Kidney (tissue), 14 donors: ENCODE results near the gene ADGRA1. TPM values are rescaled to one million over a fixed set of nuclear protein-coding genes. Genes with fewer than 3 reads are reported as not detected.
"Not testable (repeated sequence)": the region's sequence is repeated elsewhere in the genome, so short reads cannot be mapped to it uniquely, and the experiment has no call there.

Source experiments
- DNase-seq, 5 donors: peaks; one replicate each; pipeline ENCODE4 v3.0.0-alpha.2; 2013 to 2020
- FAIRE-seq: peaks from 2 replicates; lab custom pipeline; 2012; peaks lifted over from hg19 to GRCh38; lab: Jason Lieb, UNC
- H3K27ac ChIP-seq, 2 donors: one replicate each; pipeline ENCODE4 v1.7.0; 2013; ENCODE audit warnings: low read depth in 2 of 2, low read length in 2 of 2, inconsistent platforms in 1 of 2
- H3K27me3 ChIP-seq: one replicate; pipeline ENCODE4 v1.7.1; 2013; ENCODE audit warnings: low read length, inconsistent platforms; ENCODE audit not compliant: control insufficient read depth, insufficient read depth
- H3K36me3 ChIP-seq, 3 donors: one replicate each; pipeline versions ENCODE4 v1.7.0 to v1.7.1; 2013; ENCODE audit warnings: low read length in 3 of 3, control low read depth in 1 of 3, inconsistent platforms in 1 of 3; ENCODE audit not compliant: insufficient read depth in 3 of 3, control insufficient read depth in 2 of 3
- H3K4me1 ChIP-seq, 3 donors: one replicate each; pipeline versions ENCODE4 v1.7.0 to v1.7.1; 2013; ENCODE audit warnings: low read length in 3 of 3, inconsistent platforms in 1 of 3, low read depth in 1 of 3; ENCODE audit not compliant: control insufficient read depth in 2 of 3, insufficient read depth in 2 of 3
- H3K4me3 ChIP-seq, 3 donors: one replicate each; pipeline versions ENCODE4 v1.7.0 to v1.8.1; 2013; ENCODE audit warnings: low read length in 3 of 3, control low read depth in 1 of 3, inconsistent platforms in 1 of 3
- H3K9ac ChIP-seq, 3 donors: one replicate each; pipeline versions ENCODE4 v1.7.0 to v1.7.1; 2013; ENCODE audit warnings: low read length in 3 of 3, control low read depth in 1 of 3, inconsistent platforms in 1 of 3
- H3K9me3 ChIP-seq, 3 donors: one replicate each; pipeline versions ENCODE4 v1.7.0 to v1.7.1; 2013; ENCODE audit warnings: low read length in 3 of 3, control low read depth in 1 of 3, inconsistent platforms in 1 of 3; ENCODE audit not compliant: control insufficient read depth in 2 of 3, insufficient read depth in 1 of 3
- intact Hi-C: fragments of 100-400 bp; cut with DNase I; formaldehyde crosslinking; loops from one replicate; pipeline ENCODE4 v1.11.1; 2022
- polyA plus RNA-seq: library from polyadenylated mRNA; stranded (reverse); fragments of 350-450 nt; fragmentation: Illumina TruSeq; extraction: RNeasy Lipid Tissue Mini Kit (QIAGEN cat#74804); gene quantifications from one replicate; pipeline ENCODE4 v1.2.3, GENCODE V29; 2014; ENCODE audit warnings: low read depth, low replicate concordance; ENCODE audit not compliant: insufficient read depth
- total RNA-seq: library from RNA; stranded (reverse); fragmentation: NEBNext Ultra II Directional; extraction: Animal tissue kit (Norgen Biotek cat#: 25700); gene quantifications from one replicate; pipeline ENCODE4 v1.2.1, GENCODE V29; 2021
- TF ChIP-seq, protein P1 (sequence below): IDR thresholded peaks from 3 replicates; pipeline ENCODE4 v1.5.1; 2012; ENCODE audit warnings: mild to moderate bottlenecking, moderate library complexity, borderline replicate concordance; ENCODE audit not compliant: insufficient read depth; ENCODE audit errors: extremely low read depth
- donor health status: control.
- donor health status: control.
- donor health status: control.
- donor health status: control.
- donor health status: control.
- donor health status: DM: yes; HTN: yes; CAD: no.
- donor health status: Normal renal cell carcinoma (clear cell type).

Gene ADGRA1
- total and polyA plus RNA-seq, 2 donors from 2014 or later = 0.91 to 1.1 TPM

DNA sequence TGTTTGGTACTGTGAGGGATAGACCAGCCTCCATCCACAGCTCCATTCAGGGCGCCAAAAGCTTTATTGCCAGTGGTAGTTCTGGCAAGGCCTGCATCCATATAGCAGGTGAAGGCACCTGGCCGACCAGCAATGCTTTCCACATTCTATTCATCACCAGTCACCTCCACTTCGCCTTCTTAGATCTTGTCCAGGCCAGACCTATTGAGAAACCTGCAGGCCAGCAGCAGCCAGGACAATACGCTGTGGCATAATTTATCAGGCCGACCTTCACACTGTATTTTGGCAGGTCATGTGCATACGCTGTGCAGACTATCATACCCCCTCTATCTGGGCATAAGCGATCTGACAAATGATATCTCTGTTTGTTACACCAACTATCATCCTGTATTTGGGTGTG, 57.0 kb downstream of the ADGRA1 start:
- Histone ChIP-seq H3K27ac (no peak overlapping the region), H3K9me3 (peaks cover 0 to 4% (median 3%) of the 10 kb centered on the region in 3 donors), H3K9ac (no peak overlapping the region), H3K4me1 (no peaks in the 10 kb centered on the region), H3K36me3 (no peaks in the 10 kb centered on the region), H3K4me3 (no peak overlapping the region), H3K27me3 (no peaks in the 10 kb centered on the region)
- DNase-seq = peak in 1 of 5 donors; percentile 17
- intact Hi-C loops = no loop called here
- TF ChIP-seq, protein P1, sequence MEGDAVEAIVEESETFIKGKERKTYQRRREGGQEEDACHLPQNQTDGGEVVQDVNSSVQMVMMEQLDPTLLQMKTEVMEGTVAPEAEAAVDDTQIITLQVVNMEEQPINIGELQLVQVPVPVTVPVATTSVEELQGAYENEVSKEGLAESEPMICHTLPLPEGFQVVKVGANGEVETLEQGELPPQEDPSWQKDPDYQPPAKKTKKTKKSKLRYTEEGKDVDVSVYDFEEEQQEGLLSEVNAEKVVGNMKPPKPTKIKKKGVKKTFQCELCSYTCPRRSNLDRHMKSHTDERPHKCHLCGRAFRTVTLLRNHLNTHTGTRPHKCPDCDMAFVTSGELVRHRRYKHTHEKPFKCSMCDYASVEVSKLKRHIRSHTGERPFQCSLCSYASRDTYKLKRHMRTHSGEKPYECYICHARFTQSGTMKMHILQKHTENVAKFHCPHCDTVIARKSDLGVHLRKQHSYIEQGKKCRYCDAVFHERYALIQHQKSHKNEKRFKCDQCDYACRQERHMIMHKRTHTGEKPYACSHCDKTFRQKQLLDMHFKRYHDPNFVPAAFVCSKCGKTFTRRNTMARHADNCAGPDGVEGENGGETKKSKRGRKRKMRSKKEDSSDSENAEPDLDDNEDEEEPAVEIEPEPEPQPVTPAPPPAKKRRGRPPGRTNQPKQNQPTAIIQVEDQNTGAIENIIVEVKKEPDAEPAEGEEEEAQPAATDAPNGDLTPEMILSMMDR = no peak
- FAIRE-seq = no peak

DNA sequence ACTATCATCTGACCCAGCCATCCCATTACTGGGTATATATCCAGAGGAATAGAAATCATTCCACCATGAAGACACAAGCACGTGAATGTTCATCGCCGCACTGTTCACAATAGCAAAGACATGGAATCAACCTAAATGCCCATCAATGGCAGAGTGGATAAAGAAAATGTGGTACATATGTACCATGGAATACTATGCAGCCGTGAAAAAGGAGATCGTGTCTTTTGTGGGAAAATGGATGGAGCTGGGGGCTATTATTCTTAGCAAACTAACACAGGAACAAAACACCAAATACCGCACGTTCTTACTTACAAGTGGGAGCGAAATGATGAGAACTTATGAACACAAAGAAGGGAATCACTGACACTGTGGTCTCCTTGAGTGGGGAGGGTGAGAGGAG, 62.5 kb downstream of the ADGRA1 start:
- no peak overlapping the region for H3K4me3 ChIP-seq
- no peaks in the 10 kb centered on the region for H3K36me3 ChIP-seq
- no peak overlapping the region for H3K9ac ChIP-seq
- H3K27ac ChIP-seq = no peak overlapping the region
- FAIRE-seq = no peak
- no peak for DNase-seq
- TF ChIP-seq, protein P1 = no peak
- intact Hi-C loops = no loop called here
- H3K9me3 ChIP-seq = peaks cover 0 to 4% (median 3%) of the 10 kb centered on the region in 3 donors
- H3K27me3 ChIP-seq = no peaks in the 10 kb centered on the region
- no peaks in the 10 kb centered on the region for H3K4me1 ChIP-seq

DNA sequence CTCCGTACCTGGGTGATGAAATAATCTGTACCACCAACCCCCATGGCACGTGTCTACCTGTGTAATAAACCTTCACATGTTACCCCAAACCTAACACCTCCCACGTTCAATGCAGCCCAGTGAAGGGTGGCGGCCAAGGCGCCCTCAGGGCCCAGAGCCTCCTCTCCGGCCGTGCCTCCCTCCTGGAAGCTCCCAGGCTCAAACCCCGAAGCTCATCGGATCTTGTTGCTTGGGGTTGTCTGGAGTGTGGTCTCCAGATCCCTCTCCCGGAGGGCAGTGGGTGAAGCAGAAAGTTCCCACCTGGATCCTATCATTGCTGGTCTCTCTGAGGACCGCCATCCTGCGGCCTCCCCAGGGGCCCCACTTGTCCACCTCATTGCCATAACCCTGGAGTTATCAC, 62.9 kb downstream of the ADGRA1 start:
- Histone ChIP-seq H3K9ac (no peak overlapping the region), H3K36me3 (no peaks in the 10 kb centered on the region), H3K27ac (no peak overlapping the region), H3K4me3 (no peak overlapping the region), H3K27me3 (no peaks in the 10 kb centered on the region), H3K4me1 (no peaks in the 10 kb centered on the region), H3K9me3 (peaks cover 0 to 4% (median 3%) of the 10 kb centered on the region in 3 donors)
- DNase-seq (no peak), FAIRE-seq (no peak)
- intact Hi-C loops = no loop called here
- TF ChIP-seq, protein P1 = no peak

DNA sequence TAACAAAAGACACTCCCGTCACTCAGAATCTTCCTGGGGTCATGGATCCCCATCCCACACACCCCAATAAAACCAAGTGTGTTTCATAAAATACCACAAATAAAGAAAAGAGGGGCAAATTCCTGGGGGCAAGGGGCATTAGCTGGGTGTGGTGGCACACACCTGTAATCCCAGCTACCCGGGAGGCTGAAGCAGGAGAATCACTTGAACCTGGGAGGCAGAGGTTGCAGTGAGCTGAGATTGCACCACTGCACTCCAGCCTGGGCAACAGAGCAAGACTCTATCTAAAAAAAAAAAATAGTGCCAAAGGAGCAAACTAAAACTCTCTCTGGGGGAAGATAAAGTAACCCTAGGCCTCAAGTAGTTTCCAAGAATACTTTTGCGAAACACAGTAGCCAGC, 63.3 kb downstream of the ADGRA1 start:
- FAIRE-seq, intact Hi-C loops, DNase-seq, H3K4me1 ChIP-seq, H3K27ac ChIP-seq, H3K4me3 ChIP-seq, H3K9ac ChIP-seq, H3K36me3 ChIP-seq, H3K9me3 ChIP-seq, H3K27me3 ChIP-seq: not testable (repeated sequence)
